Endothelial cell of umbilical vein (primary cell): ENCODE data around the gene CPEB2. TPM values are rescaled to one million over a fixed set of nuclear protein-coding genes. Genes with fewer than 3 reads are reported as not detected.

ENCODE experiments used
- BruUV-seq: library from RNA; stranded (reverse); fragments of 400-500 nt; replicated peaks from 2 replicates; lab custom pipeline; 2021; lab: Mats Ljungman, UMichigan
- CTCF ChIA-PET: fragments of 300-600, 350-600 bp; sonication (Branson Sonifier 250); formaldehyde crosslinking; loops from one replicate; lab custom pipeline; 2021; ENCODE audit warnings: antibody characterized with exemption, inconsistent platforms; lab: Charles Lee
- POLR2A ChIA-PET: fragments of 300-600, 350-600 bp; sonication (Branson Sonifier 250); formaldehyde crosslinking; loops from one replicate; lab custom pipeline; 2021; ENCODE audit warnings: antibody characterized with exemption, inconsistent platforms; lab: Charles Lee
- DNase-seq: peaks from one replicate; pipeline ENCODE4 v3.0.0-alpha.2; 2011; ENCODE audit warnings: low read depth, low spot score
- FAIRE-seq: peaks from 2 replicates; lab custom pipeline; 2011; peaks lifted over from hg19 to GRCh38; lab: Jason Lieb, UNC
- H2AFZ ChIP-seq: 2 replicates; pipeline ENCODE4 v1.6.0; 2012; ENCODE audit warnings: low read depth, low read length, control low read depth, inconsistent platforms
- H3K27ac ChIP-seq: 2 replicates; pipeline ENCODE4 v1.5.1; 2011; ENCODE audit warnings: low read depth, mild to moderate bottlenecking, control low read depth, low read length, moderate library complexity; ENCODE audit not compliant: insufficient read depth
- H3K27me3 ChIP-seq, 2 experiments: 2 replicates each; pipeline versions ENCODE4 v1.6.0 to v1.6.1; 2011; ENCODE audit warnings: low read length in 2 of 2, mixed read lengths in 1 of 2; ENCODE audit not compliant: control insufficient read depth in 2 of 2, insufficient read depth in 2 of 2
- H3K36me3 ChIP-seq, 2 experiments: 2 replicates in 1 of 2; 3 replicates in 1 of 2; pipeline ENCODE4 v1.5.1; 2011; ENCODE audit warnings: low read length in 2 of 2, mild to moderate bottlenecking in 1 of 2, moderate library complexity in 1 of 2; ENCODE audit not compliant: control insufficient read depth in 2 of 2, insufficient read depth in 2 of 2; ENCODE audit errors: extremely low read depth in 1 of 2
- H3K4me1 ChIP-seq: 3 replicates; pipeline ENCODE4 v1.5.1; 2011; ENCODE audit warnings: mild to moderate bottlenecking, low read length; ENCODE audit not compliant: control insufficient read depth, insufficient read depth; ENCODE audit errors: extremely low read depth
- H3K4me2 ChIP-seq: 2 replicates; pipeline ENCODE4 v1.6.1; 2011; ENCODE audit warnings: low read length, control low read depth, mixed read lengths; ENCODE audit not compliant: insufficient read depth
- H3K4me3 ChIP-seq, 3 experiments: fragments of 200-600 bp in 1 of 3; sonication (generic), shearing (Covaris generic) in 1 of 3; replicated peaks in 1 of 3; 2 replicates each; pipeline ENCODE4 v1.5.1; 2011 to 2016; ENCODE audit warnings: control low read depth in 3 of 3, low read length in 3 of 3, mild to moderate bottlenecking in 2 of 3, inconsistent platforms in 1 of 3, low read depth in 1 of 3, moderate library complexity in 1 of 3; ENCODE audit not compliant: insufficient read depth in 1 of 3
- H3K79me2 ChIP-seq: 2 replicates; pipeline ENCODE4 v1.6.0; 2012; ENCODE audit warnings: low read length, inconsistent platforms; ENCODE audit not compliant: control insufficient read depth, insufficient read depth
- H3K9ac ChIP-seq: replicated peaks from 2 replicates; pipeline ENCODE3; 2011; ENCODE audit warnings: low read length, control low read depth; ENCODE audit not compliant: insufficient read depth; ENCODE audit errors: extremely low read depth
- H3K9me1 ChIP-seq: replicated peaks from 3 replicates; pipeline ENCODE4 v1.6.0; 2011; ENCODE audit warnings: mild to moderate bottlenecking, low read length; ENCODE audit not compliant: control insufficient read depth, insufficient read depth; ENCODE audit errors: extremely low read depth
- H3K9me3 ChIP-seq: replicated peaks from 2 replicates; pipeline ENCODE4 v1.5.1; 2012; ENCODE audit warnings: low read length, inconsistent platforms; ENCODE audit not compliant: control insufficient read depth, insufficient read depth
- H4K20me1 ChIP-seq: replicated peaks from 2 replicates; pipeline ENCODE3; 2011; ENCODE audit warnings: mild to moderate bottlenecking, low read length; ENCODE audit not compliant: control insufficient read depth, insufficient read depth; ENCODE audit errors: extremely low read depth
- CTCF ChIP-seq, 2 donors: IDR thresholded peaks; 1 replicate in 1 of 2; 2 replicates in 1 of 2; pipeline ENCODE4 v1.5.1; 2011; ENCODE audit warnings: low read length in 2 of 2, mild to moderate bottlenecking in 2 of 2, moderate library complexity in 2 of 2, control low read depth in 1 of 2, inconsistent platforms in 1 of 2, low read depth in 1 of 2; ENCODE audit not compliant: insufficient read depth in 1 of 2; ENCODE audit errors: extremely low read depth in 1 of 2
- EZH2 ChIP-seq: IDR thresholded peaks from 2 replicates; pipeline ENCODE4 v1.6.1; 2012; ENCODE audit warnings: borderline replicate concordance, low read depth, mild to moderate bottlenecking, moderate library complexity, low read length, inconsistent platforms; ENCODE audit not compliant: severe bottlenecking
- FOS ChIP-seq: IDR thresholded peaks from 2 replicates; pipeline ENCODE4 v1.6.1; 2011; ENCODE audit warnings: mild to moderate bottlenecking, low read length, moderate library complexity, borderline replicate concordance; ENCODE audit not compliant: insufficient read depth
- GATA2 ChIP-seq: IDR thresholded peaks from 2 replicates; pipeline ENCODE4 v1.7.0; 2011; ENCODE audit warnings: low read depth, mild to moderate bottlenecking, moderate library complexity, mixed read lengths, low read length; ENCODE audit not compliant: insufficient read length, insufficient read depth
- JUN ChIP-seq: IDR thresholded peaks from 2 replicates; pipeline ENCODE4 v1.6.1; 2011; ENCODE audit warnings: borderline replicate concordance, low read depth; ENCODE audit not compliant: insufficient read length, insufficient read depth
- MYC ChIP-seq: IDR thresholded peaks from one replicate; pipeline ENCODE4 v1.6.1; 2011; ENCODE audit warnings: mild to moderate bottlenecking, low read depth, low read length
- POLR2A ChIP-seq: IDR thresholded peaks from 2 replicates; pipeline ENCODE4 v1.6.1; 2012; ENCODE audit warnings: low read depth, mild to moderate bottlenecking, control low read depth, low read length
- POLR2AphosphoS5 ChIP-seq: IDR thresholded peaks from 2 replicates; pipeline ENCODE4 v1.6.1; 2012; ENCODE audit warnings: low read depth, mild to moderate bottlenecking, control low read depth, low read length, moderate library complexity; ENCODE audit not compliant: insufficient read depth
- dilution Hi-C: fragments of 300-500 bp; cut with MboI; formaldehyde crosslinking; loops from one replicate; pipeline ENCODE4 v1.15.0; 2019; ENCODE audit warnings: low sequenced_read_pairs; ENCODE audit not compliant: extremely low pct_ligation_motif_present
- intact Hi-C: fragments of 100-400 bp; cut with micrococcal nuclease; formaldehyde crosslinking; loops from one replicate; pipeline ENCODE4 v1.10.0; 2022
- polyA plus RNA-seq, 4 experiments: library from polyadenylated mRNA; depleted of rRNA in 3 of 4; stranded (reverse) in 3 of 4; unstranded in 1 of 4; fragments of >200 nt; gene quantifications; 2 replicates each; pipeline versions ENCODE4 v1.2.1 to v1.2.3, GENCODE V29; 2011 to 2012; ENCODE audit warnings: missing spikeins in 1 of 4
- total RNA-seq: library from RNA; stranded (reverse); gene quantifications from 2 replicates; pipeline ENCODE4 v1.2.3, GENCODE V29; 2021
- TF ChIP-seq, protein P1 (sequence below): IDR thresholded peaks from 2 replicates; pipeline ENCODE4 v1.6.1; 2011; ENCODE audit not compliant: insufficient read depth, insufficient read length

The CPEB2 gene
- total and polyA plus RNA-seq, 2 donors (not counting 3 experiments of a cell fraction or from before 2014, with no cell fraction given): 2.8 to 11.7 TPM

DNA sequence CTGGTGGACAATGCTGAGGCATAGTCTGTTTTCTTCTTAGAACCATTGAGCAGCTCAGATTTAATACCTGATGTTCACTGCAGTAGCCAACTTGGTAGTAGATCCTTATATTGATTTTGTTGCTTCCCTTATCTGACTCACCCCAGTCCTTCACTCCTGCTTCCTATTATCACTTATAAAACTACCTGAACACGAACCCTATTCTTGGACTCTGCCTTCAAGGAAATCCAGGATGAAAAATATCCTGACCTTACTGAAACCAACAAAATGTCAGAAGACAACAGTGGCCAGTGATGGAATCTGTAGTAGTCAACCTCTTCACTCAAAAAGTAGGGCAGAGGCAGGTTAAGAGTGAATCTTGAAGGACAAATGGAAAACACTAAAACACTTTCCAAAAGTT lies 98.1 kb downstream of the CPEB2 start:
- H2AFZ ChIP-seq: no peak overlapping the region
- TF ChIP-seq FOS: no peak
- TF ChIP-seq GATA2: no peak
- no peak for TF ChIP-seq MYC
- no peak for TF ChIP-seq EZH2
- no peak for TF ChIP-seq POLR2AphosphoS5
- no peak for TF ChIP-seq POLR2A
- no peak overlapping the region for H3K27ac ChIP-seq
- no peaks in the 10 kb centered on the region for H3K9me1 ChIP-seq
- no peaks in the 10 kb centered on the region for H3K79me2 ChIP-seq
- no peak for FAIRE-seq
- no peaks in the 10 kb centered on the region for H3K27me3 ChIP-seq
- ChIA-PET CTCF (no interaction called here), POLR2A (no interaction called here)
- intact Hi-C loops: no loop called here
- H3K4me3 ChIP-seq: no peak overlapping the region
- dilution Hi-C loops: no loop called here
- no peak overlapping the region for H3K4me2 ChIP-seq
- H4K20me1 ChIP-seq: no peaks in the 10 kb centered on the region
- H3K9me3 ChIP-seq: no peaks in the 10 kb centered on the region
- no peak overlapping the region for H3K9ac ChIP-seq
- no peaks in the 10 kb centered on the region for H3K36me3 ChIP-seq
- no peak for DNase-seq
- H3K4me1 ChIP-seq: no peaks in the 10 kb centered on the region
- BruUV-seq: no TSS peak

GRCh38 chr4:15100994-15101695 lies 98.9 kb downstream of the CPEB2 start:
- Histone ChIP-seq H2AFZ (no peak overlapping the region), H3K9me3 (no peaks in the 10 kb centered on the region), H3K27ac (no peak overlapping the region), H3K4me1 (no peaks in the 10 kb centered on the region), H4K20me1 (no peaks in the 10 kb centered on the region), H3K79me2 (no peaks in the 10 kb centered on the region), H3K9me1 (no peaks in the 10 kb centered on the region), H3K4me3 (no peak overlapping the region), H3K4me2 (no peak overlapping the region), H3K36me3 (no peaks in the 10 kb centered on the region), H3K27me3 (no peaks in the 10 kb centered on the region), H3K9ac (no peak overlapping the region)
- no TSS peak for BruUV-seq
- intact Hi-C loops (no loop called here), dilution Hi-C loops (no loop called here)
- FAIRE-seq (no peak), DNase-seq (no peak)
- ChIA-PET CTCF (interaction anchor here (1.0 kb wide), 1 partner anchor 10 kb away, joined by 3 read pairs; no protein-coding TSS in a partner anchor), POLR2A (no interaction called here)
- TF ChIP-seq GATA2 (no peak), POLR2A (no peak), POLR2AphosphoS5 (no peak), EZH2 (no peak), FOS (no peak), JUN (no peak), CTCF (IDR thresholded peaks at IDR 0.05; ENCODE audit: extremely low read depth in 1 of 2, insufficient read depth in 1 of 2, low read depth in 1 of 2, low read length in 2 of 2) (no peak), MYC (no peak)
- TF ChIP-seq, protein P1, sequence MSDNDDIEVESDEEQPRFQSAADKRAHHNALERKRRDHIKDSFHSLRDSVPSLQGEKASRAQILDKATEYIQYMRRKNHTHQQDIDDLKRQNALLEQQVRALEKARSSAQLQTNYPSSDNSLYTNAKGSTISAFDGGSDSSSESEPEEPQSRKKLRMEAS: no peak
